SK-N-SH treated with all-trans-retinoic acid at 6 μM for 48 hours (cell line): Measurements from ENCODE around the gene DDX20.

Source experiments
- ATAC-seq: fragments of 200-7000 bp; cut with Tn5 transposase; 3 replicates; pipeline ENCODE4 v1.9.1; 2020; ENCODE audit warnings: mild to moderate bottlenecking, moderate library complexity
- ARNTL ChIP-seq: fragments of 450-650 bp; formaldehyde crosslinking; IDR thresholded peaks from 2 replicates; pipeline ENCODE4 v1.5.0; 2020; ENCODE audit warnings: low read depth, mild to moderate bottlenecking, moderate library complexity, borderline replicate concordance
- BACH2 ChIP-seq: fragments of 250-450 bp; sonication (Bioruptor Pico); IDR thresholded peaks from 2 replicates; pipeline ENCODE4 v1.9.0; 2021; ENCODE audit warnings: mild to moderate bottlenecking, borderline replicate concordance
- ESRRG ChIP-seq: fragments of 250-450 bp; sonication (Bioruptor Pico); IDR thresholded peaks from 2 replicates; pipeline ENCODE4 v1.6.1; 2021; ENCODE audit warnings: mild to moderate bottlenecking
- GLIS3 ChIP-seq: fragments of 250-450 bp; sonication (Bioruptor Pico); IDR thresholded peaks from 2 replicates; pipeline ENCODE4 v1.5.0; 2020; ENCODE audit warnings: mild to moderate bottlenecking, moderate library complexity
- ISL1 ChIP-seq: fragments of 250-450 bp; sonication (Bioruptor Pico); IDR thresholded peaks from 2 replicates; pipeline ENCODE4 v2.1.2; 2022; ENCODE audit warnings: mild to moderate bottlenecking, moderate library complexity
- OSR1 ChIP-seq: fragments of 250-450 bp; sonication (Bioruptor Pico); IDR thresholded peaks from 2 replicates; pipeline ENCODE4 v1.8.0; 2022; ENCODE audit warnings: moderate library complexity, mild to moderate bottlenecking, inconsistent platforms
- PATZ1 ChIP-seq: fragments of 250-450 bp; sonication (Bioruptor Pico); IDR thresholded peaks from 2 replicates; pipeline ENCODE4 v1.8.0; 2020; ENCODE audit warnings: mild to moderate bottlenecking, moderate library complexity, borderline replicate concordance
- POU6F1 ChIP-seq: fragments of 250-450 bp; sonication (Bioruptor Pico); IDR thresholded peaks from 2 replicates; pipeline ENCODE4 v1.8.0; 2021; ENCODE audit warnings: low read depth, mild to moderate bottlenecking, moderate library complexity, borderline replicate concordance
- PPARA ChIP-seq: fragments of 250-450 bp; sonication (Bioruptor Pico); IDR thresholded peaks from 2 replicates; pipeline ENCODE4 v1.5.0; 2020; ENCODE audit warnings: mild to moderate bottlenecking, borderline replicate concordance
- RARB ChIP-seq: fragments of 250-450 bp; sonication (Bioruptor Pico); IDR thresholded peaks from 2 replicates; pipeline ENCODE4 v1.8.0; 2021; ENCODE audit warnings: mild to moderate bottlenecking, moderate library complexity
- SNAI2 ChIP-seq: fragments of 250-450 bp; sonication (Bioruptor Pico); IDR thresholded peaks from 2 replicates; pipeline ENCODE4 v1.5.0; 2020; ENCODE audit warnings: mild to moderate bottlenecking, moderate library complexity
- TCF4 ChIP-seq: fragments of 250-450 bp; sonication (Bioruptor Pico); IDR thresholded peaks from 2 replicates; pipeline ENCODE4 v1.8.0; 2021; ENCODE audit warnings: mild to moderate bottlenecking, moderate library complexity, borderline replicate concordance
- TOX ChIP-seq: fragments of 250-450 bp; sonication (Bioruptor Pico); IDR thresholded peaks from 2 replicates; pipeline ENCODE4 v1.8.0; 2021; ENCODE audit warnings: mild to moderate bottlenecking, moderate library complexity, borderline replicate concordance
- ZC3H10 ChIP-seq: fragments of 250-450 bp; sonication (Bioruptor Pico); IDR thresholded peaks from 2 replicates; pipeline ENCODE4 v1.5.1; 2021; ENCODE audit warnings: mild to moderate bottlenecking, moderate library complexity
- ZFP3 ChIP-seq: fragments of 250-450 bp; sonication (Bioruptor Pico); IDR thresholded peaks from 2 replicates; pipeline ENCODE4 v1.5.0; 2020; ENCODE audit warnings: mild to moderate bottlenecking, moderate library complexity
- ZFP30 ChIP-seq: fragments of 450-650 bp; formaldehyde crosslinking; IDR thresholded peaks from 2 replicates; pipeline ENCODE4 v1.5.0; 2022; ENCODE audit warnings: mild to moderate bottlenecking, moderate library complexity
- ZNF565 ChIP-seq: fragments of 450-650 bp; formaldehyde crosslinking; conservative IDR thresholded peaks from 2 replicates; pipeline ENCODE4 v1.5.0; 2020; ENCODE audit warnings: low read depth, mild to moderate bottlenecking, moderate library complexity
- ZNF70 ChIP-seq: fragments of 450-650 bp; formaldehyde crosslinking; IDR thresholded peaks from 2 replicates; pipeline ENCODE4 v1.5.0; 2020; ENCODE audit warnings: mild to moderate bottlenecking, moderate library complexity
- ZNF8 ChIP-seq: fragments of 450-650 bp; formaldehyde crosslinking; IDR thresholded peaks from 2 replicates; pipeline ENCODE4 v1.5.0; 2020; ENCODE audit warnings: mild to moderate bottlenecking, moderate library complexity
- TF ChIP-seq, protein P1 (sequence below): fragments of 250-450 bp; sonication (Bioruptor Pico); IDR thresholded peaks from 2 replicates; pipeline ENCODE4 v1.5.0; 2020; ENCODE audit warnings: mild to moderate bottlenecking, moderate library complexity
- TF ChIP-seq, protein P2 (sequence below): fragments of 250-450 bp; sonication (Bioruptor Pico); IDR thresholded peaks from 2 replicates; pipeline ENCODE4 v1.5.1; 2021; ENCODE audit warnings: mild to moderate bottlenecking, moderate library complexity

DDX20 gene

GRCh38 chr1:111719135-111719534, 36.6 kb upstream of the DDX20 start:
- no peak for ATAC-seq
- no peak for TF ChIP-seq BACH2 (CRISPR knock-in tag)
- TF ChIP-seq ZNF565 (CRISPR knock-in tag), result no peak
- TF ChIP-seq ZNF8, result no peak
- TF ChIP-seq TCF4, result no peak
- TF ChIP-seq, protein P1, sequence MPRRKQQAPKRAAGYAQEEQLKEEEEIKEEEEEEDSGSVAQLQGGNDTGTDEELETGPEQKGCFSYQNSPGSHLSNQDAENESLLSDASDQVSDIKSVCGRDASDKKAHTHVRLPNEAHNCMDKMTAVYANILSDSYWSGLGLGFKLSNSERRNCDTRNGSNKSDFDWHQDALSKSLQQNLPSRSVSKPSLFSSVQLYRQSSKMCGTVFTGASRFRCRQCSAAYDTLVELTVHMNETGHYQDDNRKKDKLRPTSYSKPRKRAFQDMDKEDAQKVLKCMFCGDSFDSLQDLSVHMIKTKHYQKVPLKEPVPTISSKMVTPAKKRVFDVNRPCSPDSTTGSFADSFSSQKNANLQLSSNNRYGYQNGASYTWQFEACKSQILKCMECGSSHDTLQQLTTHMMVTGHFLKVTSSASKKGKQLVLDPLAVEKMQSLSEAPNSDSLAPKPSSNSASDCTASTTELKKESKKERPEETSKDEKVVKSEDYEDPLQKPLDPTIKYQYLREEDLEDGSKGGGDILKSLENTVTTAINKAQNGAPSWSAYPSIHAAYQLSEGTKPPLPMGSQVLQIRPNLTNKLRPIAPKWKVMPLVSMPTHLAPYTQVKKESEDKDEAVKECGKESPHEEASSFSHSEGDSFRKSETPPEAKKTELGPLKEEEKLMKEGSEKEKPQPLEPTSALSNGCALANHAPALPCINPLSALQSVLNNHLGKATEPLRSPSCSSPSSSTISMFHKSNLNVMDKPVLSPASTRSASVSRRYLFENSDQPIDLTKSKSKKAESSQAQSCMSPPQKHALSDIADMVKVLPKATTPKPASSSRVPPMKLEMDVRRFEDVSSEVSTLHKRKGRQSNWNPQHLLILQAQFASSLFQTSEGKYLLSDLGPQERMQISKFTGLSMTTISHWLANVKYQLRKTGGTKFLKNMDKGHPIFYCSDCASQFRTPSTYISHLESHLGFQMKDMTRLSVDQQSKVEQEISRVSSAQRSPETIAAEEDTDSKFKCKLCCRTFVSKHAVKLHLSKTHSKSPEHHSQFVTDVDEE, result no peak
- no peak for TF ChIP-seq ZC3H10 (CRISPR knock-in tag)
- no peak for TF ChIP-seq PPARA (CRISPR knock-in tag)
- no peak for TF ChIP-seq OSR1 (CRISPR knock-in tag)

DNA sequence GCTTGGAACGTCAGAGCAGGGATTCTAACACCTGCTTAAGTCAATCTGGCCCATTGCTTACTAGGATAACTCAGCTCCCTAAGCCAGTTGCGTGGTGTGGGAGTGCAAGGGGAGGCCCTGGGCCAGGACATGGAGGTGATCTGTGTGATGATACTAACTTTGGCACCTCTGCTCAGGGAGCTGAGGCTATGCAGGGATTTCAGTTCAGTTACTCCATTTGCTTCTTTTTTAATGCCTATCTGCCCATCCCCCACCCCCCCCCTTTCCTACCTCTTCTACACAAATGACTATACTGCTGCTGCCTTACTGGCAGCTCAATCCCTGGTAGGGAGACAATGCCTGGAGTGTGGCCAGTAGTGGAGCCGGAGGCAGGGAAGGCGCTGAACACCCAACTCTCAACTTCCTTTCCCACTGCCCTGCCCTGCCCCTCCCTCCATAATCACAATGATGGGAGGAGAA, 36.0 kb upstream of the DDX20 start:
- ATAC-seq, result no peak
- no peak for TF ChIP-seq ZFP30 (CRISPR knock-in tag)
- TF ChIP-seq ARNTL (CRISPR knock-in tag), result no peak
- no peak for TF ChIP-seq ESRRG (CRISPR knock-in tag)
- TF ChIP-seq OSR1 (CRISPR knock-in tag), result no peak
- TF ChIP-seq SNAI2, result no peak
- TF ChIP-seq ZNF565 (CRISPR knock-in tag), result no peak
- no peak for TF ChIP-seq GLIS3
- no peak for TF ChIP-seq TOX
- TF ChIP-seq ZNF70 (CRISPR knock-in tag), result no peak
- TF ChIP-seq PATZ1 (CRISPR knock-in tag), result no peak
- TF ChIP-seq ISL1, result no peak
- no peak for TF ChIP-seq ZNF8
- no peak for TF ChIP-seq PPARA (CRISPR knock-in tag)
- no peak for TF ChIP-seq TCF4
- no peak for TF ChIP-seq BACH2 (CRISPR knock-in tag)
- no peak for TF ChIP-seq ZC3H10 (CRISPR knock-in tag)
- TF ChIP-seq, protein P2, sequence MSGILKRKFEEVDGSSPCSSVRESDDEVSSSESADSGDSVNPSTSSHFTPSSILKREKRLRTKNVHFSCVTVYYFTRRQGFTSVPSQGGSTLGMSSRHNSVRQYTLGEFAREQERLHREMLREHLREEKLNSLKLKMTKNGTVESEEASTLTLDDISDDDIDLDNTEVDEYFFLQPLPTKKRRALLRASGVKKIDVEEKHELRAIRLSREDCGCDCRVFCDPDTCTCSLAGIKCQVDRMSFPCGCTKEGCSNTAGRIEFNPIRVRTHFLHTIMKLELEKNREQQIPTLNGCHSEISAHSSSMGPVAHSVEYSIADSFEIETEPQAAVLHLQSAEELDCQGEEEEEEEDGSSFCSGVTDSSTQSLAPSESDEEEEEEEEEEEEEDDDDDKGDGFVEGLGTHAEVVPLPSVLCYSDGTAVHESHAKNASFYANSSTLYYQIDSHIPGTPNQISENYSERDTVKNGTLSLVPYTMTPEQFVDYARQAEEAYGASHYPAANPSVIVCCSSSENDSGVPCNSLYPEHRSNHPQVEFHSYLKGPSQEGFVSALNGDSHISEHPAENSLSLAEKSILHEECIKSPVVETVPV (CRISPR knock-in tag), result no peak
- no peak for TF ChIP-seq ZFP3 (CRISPR knock-in tag)
- no peak for TF ChIP-seq POU6F1 (CRISPR knock-in tag)
- no peak for TF ChIP-seq RARB (CRISPR knock-in tag)

DNA sequence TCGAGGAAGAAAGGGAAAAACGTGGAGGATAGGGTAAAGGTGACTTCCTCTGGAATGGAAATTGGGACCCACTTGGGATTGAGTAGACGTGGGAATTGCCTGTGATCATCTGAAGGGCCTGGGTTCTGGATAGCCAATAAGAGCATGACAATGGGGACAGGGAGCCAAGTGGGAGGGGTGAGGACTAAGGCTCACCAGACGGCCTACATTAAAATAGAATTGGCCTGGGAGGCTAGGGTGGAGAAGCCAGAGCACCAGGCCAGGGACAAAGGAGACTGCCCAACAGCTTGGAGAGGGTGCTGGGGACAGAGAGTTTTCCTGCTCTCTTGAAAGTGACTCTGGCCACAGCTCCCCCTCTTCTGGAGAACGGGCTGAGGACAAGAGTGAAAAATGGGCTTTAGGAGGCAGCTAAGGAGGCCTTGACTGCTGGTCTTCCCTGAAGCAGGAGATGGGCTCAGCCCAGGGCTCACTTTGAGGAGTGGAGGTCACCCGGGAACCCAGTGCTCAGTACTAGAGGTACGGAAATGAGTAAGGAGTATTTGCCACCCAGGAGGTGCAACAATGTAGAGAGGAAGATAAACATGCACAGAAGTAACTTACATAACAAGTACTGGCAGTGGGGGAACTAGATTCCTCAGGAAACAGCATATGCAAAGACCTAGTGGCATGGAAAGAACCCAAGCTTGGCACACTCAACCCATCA, 35.3 kb upstream of the DDX20 start:
- ATAC-seq, result no peak

More for the DNA sequence above, 35.3 kb upstream of the DDX20 start:
- TF ChIP-seq POU6F1 (CRISPR knock-in tag), result no peak
- TF ChIP-seq ISL1, result no peak
- no peak for TF ChIP-seq ARNTL (CRISPR knock-in tag)
- no peak for TF ChIP-seq PATZ1 (CRISPR knock-in tag)
